ENCODE measurements around the gene TPM2. TPM values are rescaled to one million over a fixed set of nuclear protein-coding genes. Genes with fewer than 3 reads are reported as not detected.
"Not testable (repeated sequence)": the region's sequence is repeated elsewhere in the genome, so short reads cannot be mapped to it uniquely, and the experiment has no call there.

Gene TPM2
- total and polyA plus RNA-seq, 2 donors from 2014 or later = 218 to 287 TPM

DNA sequence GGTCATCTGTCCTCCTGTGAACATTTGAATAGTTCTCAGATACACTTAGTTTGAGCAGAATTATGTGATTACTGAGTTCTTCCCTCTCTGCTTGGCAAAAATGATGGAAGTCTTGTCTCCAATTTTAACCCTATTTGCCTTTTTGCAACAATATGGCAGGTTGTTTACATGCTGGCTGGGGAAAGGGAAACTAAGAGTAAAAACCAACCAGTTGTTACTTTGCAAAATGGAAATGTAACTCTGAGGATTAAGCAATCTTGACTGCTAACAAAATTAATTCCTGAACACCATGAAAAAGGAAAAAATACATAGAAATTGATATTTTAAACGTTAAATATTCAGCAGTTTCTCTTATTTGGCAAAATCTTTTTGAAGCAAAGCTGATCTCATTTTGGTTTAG is 50.1 kb downstream of the TPM2 start:
- H3K27ac ChIP-seq (ENCODE audit: low read depth in 2 of 2, low read length in 2 of 2) = no peak overlapping the region
- peaks cover 0 to 8% (median 0%) of the 10 kb centered on the region in 3 donors for H3K4me1 ChIP-seq (ENCODE audit: control insufficient read depth in 2 of 3, insufficient read depth in 2 of 3, low read depth in 1 of 3, low read length in 3 of 3)
- H3K9ac ChIP-seq (ENCODE audit: low read length in 3 of 3) = no peak overlapping the region
- TF ChIP-seq, protein P1, sequence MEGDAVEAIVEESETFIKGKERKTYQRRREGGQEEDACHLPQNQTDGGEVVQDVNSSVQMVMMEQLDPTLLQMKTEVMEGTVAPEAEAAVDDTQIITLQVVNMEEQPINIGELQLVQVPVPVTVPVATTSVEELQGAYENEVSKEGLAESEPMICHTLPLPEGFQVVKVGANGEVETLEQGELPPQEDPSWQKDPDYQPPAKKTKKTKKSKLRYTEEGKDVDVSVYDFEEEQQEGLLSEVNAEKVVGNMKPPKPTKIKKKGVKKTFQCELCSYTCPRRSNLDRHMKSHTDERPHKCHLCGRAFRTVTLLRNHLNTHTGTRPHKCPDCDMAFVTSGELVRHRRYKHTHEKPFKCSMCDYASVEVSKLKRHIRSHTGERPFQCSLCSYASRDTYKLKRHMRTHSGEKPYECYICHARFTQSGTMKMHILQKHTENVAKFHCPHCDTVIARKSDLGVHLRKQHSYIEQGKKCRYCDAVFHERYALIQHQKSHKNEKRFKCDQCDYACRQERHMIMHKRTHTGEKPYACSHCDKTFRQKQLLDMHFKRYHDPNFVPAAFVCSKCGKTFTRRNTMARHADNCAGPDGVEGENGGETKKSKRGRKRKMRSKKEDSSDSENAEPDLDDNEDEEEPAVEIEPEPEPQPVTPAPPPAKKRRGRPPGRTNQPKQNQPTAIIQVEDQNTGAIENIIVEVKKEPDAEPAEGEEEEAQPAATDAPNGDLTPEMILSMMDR (IDR thresholded peaks at IDR 0.05; ENCODE audit: borderline replicate concordance, extremely low read depth, insufficient read depth) = no peak
- H3K9me3 ChIP-seq (ENCODE audit: control insufficient read depth in 2 of 3, insufficient read depth in 1 of 3, low read length in 3 of 3) = no peaks in the 10 kb centered on the region
- no peak overlapping the region for H3K4me3 ChIP-seq (ENCODE audit: low read length in 3 of 3)
- intact Hi-C loops (cut with DNase I) = no loop called here
- H3K27me3 ChIP-seq (ENCODE audit: control insufficient read depth, insufficient read depth, low read length) = no peaks in the 10 kb centered on the region
- no peaks in the 10 kb centered on the region for H3K36me3 ChIP-seq (ENCODE audit: control insufficient read depth in 2 of 3, insufficient read depth in 3 of 3, low read length in 3 of 3)
- DNase-seq = no peak
- no peak for FAIRE-seq

DNA sequence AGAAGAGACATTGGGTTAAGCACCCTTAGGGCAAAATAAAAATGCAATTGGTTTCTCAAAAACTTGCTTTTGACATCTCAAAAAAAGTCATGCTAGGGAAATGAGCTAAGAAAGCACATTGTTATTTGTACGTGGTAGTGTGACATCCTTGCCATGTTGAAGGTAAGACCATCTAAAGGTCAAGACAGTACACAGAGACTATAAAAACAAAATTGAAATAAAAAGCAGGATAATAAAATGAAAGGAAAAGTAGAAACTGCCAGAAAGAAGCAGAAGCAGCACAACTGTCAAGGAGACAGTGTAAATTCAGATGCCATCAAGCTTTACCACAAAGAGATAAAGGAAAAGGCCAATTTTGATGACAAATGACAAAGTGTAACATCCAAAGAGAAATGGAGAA is 50.5 kb downstream of the TPM2 start:
- H3K36me3 ChIP-seq (ENCODE audit: control insufficient read depth in 2 of 3, insufficient read depth in 3 of 3, low read length in 3 of 3); intact Hi-C loops (cut with DNase I); FAIRE-seq; H3K4me3 ChIP-seq (ENCODE audit: low read length in 3 of 3); DNase-seq; H3K27me3 ChIP-seq (ENCODE audit: control insufficient read depth, insufficient read depth, low read length); H3K27ac ChIP-seq (ENCODE audit: low read depth in 2 of 2, low read length in 2 of 2); H3K9me3 ChIP-seq (ENCODE audit: control insufficient read depth in 2 of 3, insufficient read depth in 1 of 3, low read length in 3 of 3); H3K9ac ChIP-seq (ENCODE audit: low read length in 3 of 3); H3K4me1 ChIP-seq (ENCODE audit: control insufficient read depth in 2 of 3, insufficient read depth in 2 of 3, low read depth in 1 of 3, low read length in 3 of 3): not testable (repeated sequence)

DNA sequence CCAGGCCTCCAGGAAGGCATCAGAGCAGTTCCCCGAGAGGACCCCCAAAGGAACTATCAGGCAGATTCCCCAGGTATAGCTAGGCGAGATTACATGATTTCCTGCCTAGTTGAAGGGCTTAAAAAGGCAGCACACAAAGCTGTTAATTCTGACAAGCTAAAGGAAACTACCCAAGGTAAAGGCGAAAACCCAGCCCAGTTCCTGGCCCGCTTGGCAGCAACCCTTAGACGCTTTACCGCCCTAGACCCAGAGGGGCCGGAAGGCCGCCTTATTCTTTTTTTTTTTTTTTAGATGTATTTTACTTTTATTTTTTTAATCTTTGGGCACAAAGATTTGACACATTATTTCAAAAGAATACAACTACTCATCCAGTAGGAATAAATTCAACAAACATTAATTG is 51.0 kb downstream of the TPM2 start:
- DNase-seq; H3K9me3 ChIP-seq (ENCODE audit: control insufficient read depth in 2 of 3, insufficient read depth in 1 of 3, low read length in 3 of 3); H3K4me3 ChIP-seq (ENCODE audit: low read length in 3 of 3); H3K36me3 ChIP-seq (ENCODE audit: control insufficient read depth in 2 of 3, insufficient read depth in 3 of 3, low read length in 3 of 3); H3K27me3 ChIP-seq (ENCODE audit: control insufficient read depth, insufficient read depth, low read length); intact Hi-C loops (cut with DNase I); H3K4me1 ChIP-seq (ENCODE audit: control insufficient read depth in 2 of 3, insufficient read depth in 2 of 3, low read depth in 1 of 3, low read length in 3 of 3); H3K27ac ChIP-seq (ENCODE audit: low read depth in 2 of 2, low read length in 2 of 2); H3K9ac ChIP-seq (ENCODE audit: low read length in 3 of 3): not testable (repeated sequence)
- FAIRE-seq = peak; percentile 60

DNA sequence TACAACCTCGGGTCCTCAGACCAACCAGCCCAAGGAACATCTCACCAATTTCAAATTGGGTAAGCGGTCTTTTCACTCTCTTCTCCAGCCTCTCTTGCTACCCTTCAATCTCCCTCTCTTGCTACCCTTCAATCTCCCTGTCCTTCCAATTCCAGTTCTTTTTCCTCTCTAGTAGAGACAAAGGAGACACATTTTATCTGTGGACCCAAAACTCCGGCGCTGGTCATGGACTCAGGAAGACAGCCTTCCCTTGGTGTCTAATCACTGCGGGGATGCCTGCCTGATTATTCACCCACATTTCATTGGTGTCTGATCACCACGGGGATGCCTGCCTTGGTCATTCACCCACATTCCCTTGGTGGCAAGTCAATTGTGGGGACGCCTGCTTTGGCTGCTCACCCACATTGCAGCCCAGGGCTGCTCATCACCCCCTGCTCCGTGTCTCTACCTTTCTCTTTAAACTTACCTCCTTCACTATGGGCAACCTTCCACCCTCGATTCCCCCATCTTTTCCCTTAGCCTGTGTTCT is 52.2 kb downstream of the TPM2 start:
- intact Hi-C loops (cut with DNase I); H3K36me3 ChIP-seq (ENCODE audit: control insufficient read depth in 2 of 3, insufficient read depth in 3 of 3, low read length in 3 of 3); H3K9ac ChIP-seq (ENCODE audit: low read length in 3 of 3); H3K9me3 ChIP-seq (ENCODE audit: control insufficient read depth in 2 of 3, insufficient read depth in 1 of 3, low read length in 3 of 3); DNase-seq; H3K4me3 ChIP-seq (ENCODE audit: low read length in 3 of 3); H3K27me3 ChIP-seq (ENCODE audit: control insufficient read depth, insufficient read depth, low read length); FAIRE-seq; H3K27ac ChIP-seq (ENCODE audit: low read depth in 2 of 2, low read length in 2 of 2); H3K4me1 ChIP-seq (ENCODE audit: control insufficient read depth in 2 of 3, insufficient read depth in 2 of 3, low read depth in 1 of 3, low read length in 3 of 3): not testable (repeated sequence)

DNA sequence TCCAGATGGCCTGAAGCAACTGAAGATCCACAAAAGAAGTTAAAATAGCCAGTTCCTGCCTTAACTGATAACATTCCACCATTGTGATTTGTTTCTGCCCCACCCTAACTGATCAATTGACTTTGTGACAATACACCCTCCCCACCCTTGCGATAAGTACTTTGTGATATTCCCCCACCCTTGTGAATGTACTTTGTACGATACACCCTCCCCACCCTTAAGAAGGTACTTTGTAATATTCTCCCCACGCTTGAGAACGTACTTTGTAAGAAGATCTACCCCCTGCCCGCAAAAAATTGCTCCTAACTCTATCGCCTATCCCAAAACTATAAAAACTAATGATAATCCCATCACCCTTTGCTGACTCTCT is 52.9 kb downstream of the TPM2 start:
- H3K27ac ChIP-seq (ENCODE audit: low read depth in 2 of 2, low read length in 2 of 2); FAIRE-seq: not testable (repeated sequence)

More for the DNA sequence above, 52.9 kb downstream of the TPM2 start:
- H3K4me3 ChIP-seq (ENCODE audit: low read length in 3 of 3); H3K9ac ChIP-seq (ENCODE audit: low read length in 3 of 3); H3K36me3 ChIP-seq (ENCODE audit: control insufficient read depth in 2 of 3, insufficient read depth in 3 of 3, low read length in 3 of 3); intact Hi-C loops (cut with DNase I); H3K4me1 ChIP-seq (ENCODE audit: control insufficient read depth in 2 of 3, insufficient read depth in 2 of 3, low read depth in 1 of 3, low read length in 3 of 3); H3K27me3 ChIP-seq (ENCODE audit: control insufficient read depth, insufficient read depth, low read length); DNase-seq; H3K9me3 ChIP-seq (ENCODE audit: control insufficient read depth in 2 of 3, insufficient read depth in 1 of 3, low read length in 3 of 3): not testable (repeated sequence)

Data from kidney (tissue), 14 donors.